GM19351 (cell line): Measurements from ENCODE around the gene TUBB1.
"Not testable (repeated sequence)": the region's sequence is repeated elsewhere in the genome, so short reads cannot be mapped to it uniquely, and the experiment has no call there.

Source experiments
- ATAC-seq: cut with Tn5 transposase; IDR thresholded peaks from one replicate; pipeline ENCODE4 v1.9.1; 2021; ENCODE audit warnings: mild to moderate bottlenecking, moderate library complexity; ENCODE audit not compliant: unreplicated experiment

TUBB1 gene

DNA sequence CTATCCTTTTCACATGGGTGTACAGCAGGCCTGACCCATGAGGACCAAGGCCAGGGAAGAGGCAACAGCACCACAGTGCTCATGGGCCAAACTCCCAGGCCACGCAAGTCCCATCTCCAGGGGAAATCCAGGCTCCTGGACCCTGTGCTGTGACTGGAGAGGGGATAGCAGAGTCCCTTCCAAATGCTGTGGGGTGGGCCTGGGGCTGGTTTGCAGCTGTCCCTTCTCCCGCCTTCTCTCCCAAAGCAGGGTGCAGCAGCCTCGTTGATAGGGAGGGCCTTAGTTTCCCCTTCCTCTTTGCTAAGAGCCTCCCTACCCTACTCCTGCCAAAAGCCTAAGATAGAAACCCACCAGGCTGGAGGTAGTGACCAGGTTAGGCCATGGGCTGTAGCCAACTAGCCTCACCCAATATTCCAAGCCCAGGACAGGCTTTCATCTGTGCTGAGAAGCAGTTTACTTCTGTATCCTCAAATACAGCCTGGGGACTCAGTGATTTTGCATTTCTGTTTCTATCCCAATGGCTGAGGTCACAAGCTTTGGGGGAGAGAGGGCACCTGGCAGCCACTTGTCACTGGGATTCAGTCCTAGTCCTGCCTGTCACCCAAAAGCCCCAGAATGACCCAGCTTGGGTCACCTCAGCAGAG, 13.6 kb upstream of the TUBB1 start:
- ATAC-seq: no peak

DNA sequence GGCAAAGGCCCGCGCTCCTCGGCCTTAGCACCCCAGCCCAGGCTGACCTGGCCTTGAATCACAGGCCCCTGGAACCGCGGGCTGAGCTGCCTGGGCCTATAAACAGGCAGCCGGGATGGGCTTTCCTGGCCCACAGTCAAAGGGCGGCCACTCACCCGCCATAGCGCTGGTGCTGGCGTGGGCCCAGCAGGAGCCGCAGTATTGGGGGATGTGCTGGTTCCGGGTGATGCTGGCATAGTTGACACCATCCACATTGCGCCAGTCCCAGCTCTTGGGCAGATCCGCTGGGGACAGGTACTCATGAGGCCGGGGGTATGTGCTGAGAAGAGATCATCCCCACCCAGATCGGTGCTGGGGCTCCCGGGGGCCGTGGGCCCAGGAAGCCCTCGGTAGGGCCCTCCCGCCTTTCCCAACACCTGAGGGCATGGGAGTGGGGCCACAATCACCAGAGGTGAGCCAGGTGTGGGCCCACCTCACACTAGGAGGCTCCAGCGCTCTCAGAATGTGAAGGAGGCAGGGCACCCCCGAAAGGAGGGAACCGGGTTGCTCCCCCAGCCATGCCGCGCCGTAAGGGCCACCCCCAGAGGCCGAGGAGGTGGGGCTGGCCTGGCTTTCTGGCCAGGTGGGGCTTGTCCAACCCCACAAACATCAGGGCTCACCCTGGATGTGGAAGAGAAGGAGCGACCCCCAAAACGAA, 12.9 kb upstream of the TUBB1 start:
- no peak for ATAC-seq

DNA sequence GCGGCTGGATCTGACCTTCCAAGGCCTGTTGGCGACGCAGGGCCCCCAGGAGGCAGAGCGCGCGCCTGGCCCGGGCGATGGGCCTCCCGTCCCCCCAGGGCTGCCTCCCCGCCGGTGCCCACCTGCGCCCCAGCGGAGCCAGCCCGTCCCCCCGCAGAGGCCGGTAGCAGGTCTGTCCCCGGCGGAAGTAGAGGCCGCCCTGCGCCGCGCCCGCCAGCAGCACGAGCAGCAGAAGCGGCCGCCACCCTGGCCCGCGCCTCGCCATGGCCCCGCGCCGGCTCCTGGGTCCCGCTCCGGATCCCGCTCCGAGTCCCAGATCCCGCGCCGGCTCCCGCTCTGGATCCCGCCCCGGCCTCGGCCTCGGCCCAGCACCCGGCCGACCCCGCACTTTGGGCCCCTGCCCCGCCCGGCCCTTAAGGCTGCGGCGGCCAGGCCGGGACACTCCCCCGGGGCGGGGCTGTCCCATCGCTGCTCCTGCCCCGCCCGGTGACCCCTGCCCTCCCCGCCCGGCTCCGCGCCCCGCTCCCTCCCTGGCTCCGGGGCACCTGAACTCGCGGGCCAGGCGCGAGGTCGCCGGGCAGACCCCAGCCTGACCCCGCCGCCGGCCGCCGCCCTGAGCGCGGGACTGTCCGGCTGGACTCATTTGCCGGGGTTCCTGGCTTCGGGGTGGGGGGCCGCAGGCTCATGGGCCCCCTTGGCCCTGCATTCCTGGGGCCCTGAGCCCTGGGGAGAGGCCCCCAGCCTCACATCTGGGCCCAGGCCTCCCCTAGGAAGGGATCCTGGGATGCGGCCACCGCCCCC, 12.2 kb upstream of the TUBB1 start, which contains the start of gene CTSZ:
Gene CTSZ, minus strand, starts transcription at position 391 of the 801 bp plus-strand sequence. Its CDS starts 126 bp downstream, at position 265.
- peak; percentile 26 for ATAC-seq

DNA sequence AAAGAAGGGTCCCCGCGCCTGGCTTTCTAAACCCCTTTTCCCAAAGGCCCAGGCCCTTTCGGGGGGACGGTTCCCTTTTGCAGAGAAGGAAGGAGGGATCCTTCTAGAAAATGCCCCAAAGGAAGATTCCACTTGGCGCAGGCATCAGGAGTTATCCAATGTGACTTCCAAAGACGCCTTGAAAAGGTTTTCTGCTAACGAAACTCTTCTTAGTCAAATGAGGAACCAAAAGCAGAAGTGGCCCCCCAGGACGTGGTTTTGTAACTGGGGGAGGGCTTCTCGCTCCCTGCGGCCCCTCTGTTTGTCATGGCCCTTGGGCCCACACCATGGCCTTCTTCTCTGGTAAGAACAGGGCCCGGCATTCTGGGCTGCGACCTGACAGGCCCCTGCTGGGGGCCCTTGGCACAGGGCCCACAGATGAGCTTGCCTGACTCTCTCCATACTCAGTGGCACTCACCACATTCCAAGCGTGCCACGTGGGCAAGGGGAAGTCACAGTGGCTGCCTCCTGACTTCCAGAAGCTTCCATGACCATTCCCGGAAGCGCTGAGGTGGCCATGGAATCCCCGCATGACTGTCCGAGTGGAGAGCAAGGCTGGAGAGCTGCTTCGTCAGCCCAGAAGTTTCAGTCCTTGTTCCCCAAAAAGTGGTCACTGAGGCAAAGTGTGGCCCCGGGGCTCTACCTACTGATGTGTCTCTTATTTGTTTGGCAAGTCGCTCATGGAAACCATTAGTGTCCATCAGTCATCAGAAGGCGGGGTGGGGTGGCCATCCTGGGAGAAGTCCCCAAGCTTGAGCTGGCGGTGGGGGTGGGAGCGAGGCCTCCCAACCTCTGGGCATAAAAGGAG, 11.3 kb upstream of the TUBB1 start:
- peak; percentile 40 for ATAC-seq

DNA sequence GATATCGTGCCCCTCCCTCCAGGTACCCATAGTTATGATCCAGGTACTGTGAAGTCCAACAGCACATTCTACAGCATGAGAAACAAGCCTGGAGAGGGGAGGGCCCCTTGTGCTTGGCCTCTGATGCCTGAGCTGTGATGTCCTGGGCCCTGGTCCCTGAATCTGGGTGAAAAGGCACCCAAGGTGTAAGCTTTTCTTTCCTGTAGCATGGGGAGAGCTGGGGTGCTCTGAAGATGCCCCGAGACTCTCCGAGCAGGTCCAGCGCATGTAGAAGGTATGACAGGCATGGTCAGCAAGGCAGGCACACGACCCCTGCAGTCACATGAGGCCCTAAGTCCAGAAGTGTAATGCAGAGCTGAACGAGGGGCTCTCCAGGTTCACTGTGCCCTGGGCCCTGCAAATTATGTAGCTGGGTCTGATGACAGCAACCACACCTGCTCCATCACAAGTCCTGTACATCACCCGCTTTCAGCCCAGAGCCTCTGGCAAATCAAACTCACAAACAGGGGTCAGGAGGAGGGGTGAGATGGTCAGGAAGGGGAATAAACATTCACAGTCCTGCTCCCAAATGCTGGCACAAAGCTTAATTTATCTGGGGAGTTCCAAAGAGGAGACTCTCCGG, 10.4 kb upstream of the TUBB1 start:
- no peak for ATAC-seq

DNA sequence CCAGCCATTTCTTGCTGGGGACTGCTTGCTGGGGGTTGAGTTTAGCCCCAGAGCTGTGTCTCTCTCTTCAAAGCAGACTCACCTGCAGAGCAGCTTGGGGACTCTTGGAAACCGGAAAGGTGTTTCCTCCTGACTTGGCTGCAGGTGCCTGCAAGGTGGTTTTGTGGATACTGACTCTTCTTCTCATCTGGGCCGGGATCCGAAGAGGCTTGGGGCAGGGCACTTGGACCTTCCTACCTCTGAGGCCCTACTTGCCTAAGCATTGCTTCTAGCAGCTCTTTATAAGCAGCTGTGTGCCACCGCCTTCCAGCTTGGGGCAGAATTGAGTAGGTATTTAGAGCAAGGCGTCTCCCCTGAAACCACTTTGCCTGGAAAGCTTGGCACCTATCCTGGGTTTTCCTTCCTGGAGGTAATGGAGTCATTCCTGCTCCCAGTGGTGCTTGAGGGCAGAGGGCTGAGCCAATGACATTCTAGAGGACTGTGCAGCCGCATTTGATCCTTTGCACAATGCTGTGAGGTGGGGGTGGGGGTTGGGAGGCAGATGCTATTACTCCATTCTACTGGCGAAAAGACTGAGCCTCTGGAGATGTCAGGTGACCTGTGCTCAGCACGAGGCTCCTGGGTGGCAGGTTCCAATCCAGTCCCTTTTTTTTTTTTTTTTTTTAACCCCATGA, 8.8 kb upstream of the TUBB1 start:
- ATAC-seq: no peak

DNA sequence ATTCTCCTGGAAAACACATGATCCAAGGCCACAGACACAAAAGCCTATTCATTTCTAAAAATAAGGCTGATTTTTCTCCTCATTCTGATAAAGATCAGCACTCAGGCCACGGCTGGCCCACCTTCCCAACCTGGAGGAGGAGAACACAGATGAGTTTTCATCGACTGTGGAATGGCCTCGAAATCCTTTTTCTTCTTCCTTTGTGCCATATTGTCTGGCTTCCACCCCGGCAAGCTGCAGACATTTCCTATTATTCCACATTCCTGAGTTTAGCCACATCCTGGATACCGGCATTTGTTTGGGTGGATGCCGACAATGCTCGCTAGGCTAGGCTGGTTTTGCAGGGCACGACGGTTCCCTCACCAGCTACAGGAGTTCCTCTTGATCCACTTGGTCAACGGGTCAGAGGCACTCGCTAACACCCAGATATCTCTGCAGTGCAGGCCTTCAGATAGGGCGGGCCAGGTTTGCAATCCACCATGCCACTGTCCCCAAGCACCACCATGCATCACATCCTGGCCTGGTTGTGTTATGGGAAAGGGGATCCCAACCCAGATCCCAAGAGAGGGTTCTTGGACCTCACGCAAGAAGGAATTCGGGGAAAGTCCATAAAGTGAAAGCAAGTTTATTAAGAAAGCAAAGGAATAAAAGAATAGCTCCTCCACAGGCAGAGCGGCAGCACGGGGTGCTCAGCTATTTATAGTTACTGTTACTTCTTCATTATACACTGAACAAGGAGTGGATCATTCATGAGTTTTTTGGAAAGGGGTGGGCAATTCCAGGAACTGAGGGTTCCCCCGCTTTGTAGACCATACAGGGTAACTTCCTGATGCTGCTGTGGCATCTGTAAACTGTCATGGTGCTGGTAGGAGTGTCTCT, 8.0 kb upstream of the TUBB1 start:
- ATAC-seq: no peak

DNA sequence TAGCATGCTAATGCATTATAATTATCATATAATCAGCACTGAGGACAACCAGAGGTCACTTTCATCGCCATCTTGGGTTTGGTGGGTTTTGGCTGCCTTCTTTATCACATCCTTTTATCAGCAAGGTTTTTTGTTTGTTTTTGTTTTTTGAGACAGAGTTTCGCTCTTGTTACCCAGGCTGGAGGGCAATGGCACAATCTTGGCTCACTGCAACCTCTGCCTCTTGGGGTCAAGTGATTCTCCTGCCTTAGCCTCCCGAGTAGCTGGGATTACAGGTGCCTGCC, 7.4 kb upstream of the TUBB1 start:
- not testable (repeated sequence) for ATAC-seq

DNA sequence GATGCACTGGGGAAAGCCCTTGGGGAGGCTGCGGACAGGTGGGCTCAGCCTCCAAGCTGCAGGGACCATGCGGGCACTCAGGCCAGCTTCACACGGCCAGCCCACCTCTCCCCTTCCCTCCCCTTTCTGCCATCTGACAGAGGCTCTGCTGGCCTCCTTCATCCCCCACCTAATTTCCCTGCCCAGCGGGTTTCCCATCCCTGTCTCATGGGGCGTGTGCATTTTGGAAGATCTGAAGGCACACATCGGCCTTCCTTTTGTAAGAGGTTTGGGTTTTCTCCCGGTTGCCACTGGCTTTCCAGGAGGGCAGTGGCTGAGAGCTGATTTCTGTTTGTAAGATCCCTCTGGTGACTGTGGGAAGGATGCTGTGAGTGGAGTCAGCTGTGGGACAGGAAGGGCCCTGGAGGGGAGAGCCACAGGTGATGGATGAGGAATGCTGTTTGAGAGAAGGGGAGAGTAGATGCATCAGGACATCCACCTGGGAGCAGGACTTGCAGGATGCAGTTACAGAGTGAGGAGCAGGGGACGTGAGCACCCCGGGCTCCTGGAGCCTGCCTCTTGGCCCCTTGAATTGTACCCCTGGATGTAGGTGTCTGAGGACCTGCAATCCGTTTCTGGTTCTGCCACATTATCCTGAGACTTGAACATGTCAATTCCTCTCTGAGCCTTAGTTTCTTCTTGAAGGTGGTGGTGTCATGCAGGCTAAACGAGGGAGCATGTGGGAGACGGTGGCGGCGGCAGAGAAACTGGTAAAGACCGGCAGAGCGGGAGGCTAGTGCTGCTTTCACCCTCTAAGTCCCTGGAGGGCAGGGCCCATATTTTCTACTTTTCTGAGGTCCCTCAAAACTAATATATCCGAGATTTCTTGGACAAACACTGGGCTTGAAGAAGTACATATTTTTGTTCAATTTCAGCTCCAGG, 5.9 kb upstream of the TUBB1 start:
- ATAC-seq: no peak

DNA sequence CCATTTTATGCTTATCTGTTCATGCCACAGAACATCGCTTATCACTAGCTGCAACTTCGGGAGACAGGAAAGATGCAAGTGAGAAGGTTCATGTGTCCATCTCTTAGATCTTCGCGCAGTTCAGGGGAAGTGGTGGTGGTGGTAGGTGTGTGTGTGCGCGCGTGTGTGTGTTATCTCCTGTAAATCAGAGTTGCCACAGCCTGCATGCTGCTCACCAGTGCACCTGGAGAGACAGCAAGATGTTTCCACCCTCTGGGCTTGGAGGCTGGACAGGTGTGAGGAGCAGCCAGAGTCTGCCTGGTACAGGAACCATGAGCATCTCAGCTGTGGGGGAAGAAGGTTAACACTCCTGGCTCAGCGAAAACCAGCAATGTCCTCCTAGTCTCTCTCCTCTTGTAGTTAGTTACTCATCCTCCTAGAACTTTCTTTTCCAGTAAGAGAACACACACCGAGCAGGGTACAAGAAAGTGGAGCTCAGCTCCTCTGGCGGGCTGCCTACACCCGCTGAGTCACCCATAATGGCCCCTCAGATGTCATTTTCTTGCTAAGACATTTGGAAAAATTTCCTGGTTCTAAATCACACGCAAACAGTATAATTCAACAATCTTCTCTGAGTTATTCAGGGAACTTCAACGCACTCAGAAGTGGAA, 5.1 kb upstream of the TUBB1 start:
- no peak for ATAC-seq

DNA sequence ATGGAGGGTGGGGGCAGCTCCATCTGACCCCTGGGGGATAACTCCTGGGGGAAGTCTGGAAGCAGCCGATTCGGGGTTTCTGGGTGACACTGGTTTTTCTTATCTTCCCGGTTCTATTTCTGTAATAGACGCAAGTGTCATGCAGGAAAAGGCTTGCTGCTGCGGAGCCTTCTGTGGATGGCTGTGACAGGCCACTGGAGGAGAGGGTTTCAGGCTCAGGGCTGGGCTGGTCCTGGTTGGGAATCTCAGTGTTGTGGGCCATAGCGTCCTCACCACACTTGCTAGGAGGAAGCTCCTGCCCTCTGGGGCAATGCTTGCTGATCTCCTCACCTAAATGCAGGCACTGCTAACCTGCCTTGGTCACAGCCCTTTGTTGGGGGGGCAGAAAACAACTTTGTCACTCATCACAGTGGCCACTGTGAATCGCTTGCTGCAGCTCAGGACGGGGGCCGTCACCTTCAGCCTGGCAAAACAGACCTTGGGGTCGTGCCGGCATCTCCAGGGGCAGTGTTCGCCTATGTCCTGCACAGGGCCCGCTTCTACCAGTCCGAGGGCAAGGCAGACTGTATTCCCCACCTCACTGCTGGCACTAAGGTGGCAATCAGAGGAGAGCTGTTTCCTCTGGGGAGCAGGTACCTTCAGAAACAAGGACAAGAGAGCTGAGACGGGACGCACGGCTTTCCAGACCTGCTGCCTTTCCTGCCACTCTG, 4.4 kb upstream of the TUBB1 start:
- ATAC-seq: no peak

DNA sequence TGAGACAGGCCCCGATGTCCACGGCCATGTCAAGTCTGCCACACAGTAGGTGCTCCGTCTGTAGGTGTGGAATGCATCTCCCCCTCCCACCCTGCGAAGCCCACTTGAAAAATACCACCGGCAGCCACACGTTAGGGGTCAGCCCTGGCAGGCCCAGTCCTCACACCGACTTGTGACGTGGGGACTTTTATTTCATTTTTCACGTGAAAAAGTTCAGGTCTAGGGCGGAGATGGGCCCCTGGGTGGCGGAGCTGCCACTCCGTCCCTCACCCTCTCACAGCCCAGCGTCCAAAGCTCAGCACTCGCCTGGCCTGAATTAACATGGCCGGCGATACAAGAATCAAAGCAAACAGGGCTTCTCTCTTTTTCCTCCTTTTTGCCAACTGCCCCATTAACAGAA, 3.8 kb upstream of the TUBB1 start:
- ATAC-seq: no peak

DNA sequence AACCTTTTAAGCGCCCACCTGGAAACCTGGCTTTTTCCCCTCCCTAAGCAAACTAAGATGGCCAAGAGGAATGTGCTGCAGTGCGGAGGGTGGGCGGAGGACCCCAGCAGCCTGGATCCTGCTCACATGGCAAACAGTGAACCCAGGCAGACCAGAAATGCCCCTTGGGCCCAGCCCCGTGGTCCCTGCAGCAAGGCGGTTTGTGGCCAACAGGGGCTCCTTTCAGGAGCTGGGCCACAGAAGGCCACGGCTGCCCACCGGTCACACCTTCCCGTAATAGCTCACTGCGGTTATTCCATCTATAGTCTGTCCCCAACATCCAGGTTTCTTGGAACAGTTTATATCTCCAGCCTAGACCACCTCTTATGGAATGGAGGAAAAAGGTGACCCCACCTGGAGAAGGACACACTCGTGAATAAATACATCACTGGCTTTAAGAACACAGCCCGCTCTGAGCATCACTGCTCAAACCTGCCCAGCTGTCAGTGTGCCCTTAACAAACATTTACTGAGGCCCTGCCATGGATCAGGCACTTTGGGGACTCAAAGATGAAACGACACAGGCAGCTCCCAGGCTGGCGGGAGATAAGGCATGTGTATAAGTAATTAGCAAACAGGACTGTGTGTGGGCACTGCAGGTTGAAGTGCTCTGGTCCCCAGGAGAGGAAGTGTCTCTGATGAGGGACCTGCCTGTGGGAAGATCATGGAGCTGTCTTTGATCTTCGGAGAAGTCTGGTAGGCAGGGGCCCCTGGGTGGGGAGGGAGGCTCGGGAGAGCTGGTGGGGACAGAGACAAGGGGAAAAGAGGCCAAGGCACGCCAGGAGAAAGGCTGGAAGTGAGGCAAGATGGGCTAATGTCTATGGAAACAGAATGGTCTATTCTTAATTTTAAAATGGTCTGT, 3.2 kb upstream of the TUBB1 start:
- ATAC-seq: no peak

DNA sequence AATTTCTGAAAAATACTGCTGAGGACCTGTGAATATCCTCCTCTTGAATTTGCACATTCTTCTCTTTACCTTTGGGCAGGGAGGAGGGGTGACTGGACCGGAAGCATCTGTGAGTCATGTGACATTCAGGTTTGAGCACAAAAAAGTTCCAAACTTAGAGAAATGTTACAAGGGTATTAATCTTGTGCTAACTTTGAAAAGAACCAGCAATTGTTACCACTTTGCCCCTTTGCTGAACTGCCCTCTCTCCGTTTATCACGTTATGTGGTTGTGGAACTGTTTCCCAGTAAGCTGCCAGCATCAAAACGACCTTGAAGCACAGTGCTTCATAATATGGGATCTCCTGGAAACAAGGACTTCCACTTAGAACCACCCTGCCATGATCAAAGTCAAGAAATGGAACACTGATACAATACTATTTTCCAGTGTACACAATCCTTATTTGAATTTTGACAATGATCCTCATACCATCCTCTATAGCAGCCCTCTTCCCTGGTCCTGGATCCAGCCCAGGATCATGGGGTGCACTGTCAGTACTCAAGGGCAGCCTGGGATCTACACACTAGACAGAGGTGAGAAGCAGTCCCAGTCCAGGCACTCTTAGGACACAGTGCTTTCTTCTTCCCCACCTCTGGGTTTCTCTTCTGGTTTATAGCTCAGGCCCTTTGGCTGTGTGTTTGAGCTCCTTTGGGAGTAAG, 2.3 kb upstream of the TUBB1 start:
- ATAC-seq: no peak

DNA sequence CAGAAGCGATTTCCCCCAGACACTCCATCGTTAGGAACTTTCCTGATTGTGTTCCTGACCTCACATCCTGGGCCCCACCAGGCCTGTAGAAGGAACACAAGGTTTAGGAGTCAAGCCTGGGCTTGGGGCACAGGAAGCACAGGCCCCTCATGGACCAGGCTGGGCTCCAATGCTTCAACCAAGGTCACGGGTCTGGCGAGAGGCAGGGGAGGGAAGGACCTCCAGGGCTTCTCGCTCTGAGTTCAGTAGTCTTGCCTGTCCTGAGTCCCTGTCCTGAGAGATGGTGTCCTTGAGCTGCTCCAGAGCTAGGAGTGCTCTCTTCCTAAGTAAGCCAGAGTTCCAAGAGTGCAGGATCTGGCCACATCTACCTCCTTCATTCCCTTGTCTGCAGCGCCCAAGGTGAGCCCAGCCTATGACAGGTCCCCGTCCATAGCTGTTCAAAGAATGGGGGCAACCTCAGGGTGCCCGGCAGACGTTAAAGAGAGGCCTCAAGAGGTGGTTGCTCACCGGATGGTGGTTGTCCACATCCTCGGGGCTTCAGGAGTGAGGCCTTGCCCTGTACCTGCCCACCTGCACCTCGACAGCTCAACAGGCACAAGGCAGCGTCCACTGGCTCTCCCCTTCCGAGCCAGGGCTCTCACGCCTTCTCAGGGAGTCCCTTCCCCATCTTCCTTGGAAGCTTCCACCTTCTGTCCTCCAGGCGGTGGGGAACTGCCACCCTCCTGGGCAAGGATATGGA, 1.6 kb upstream of the TUBB1 start:
- ATAC-seq: no peak
